ENCODE results near the gene COPS2. TPM values are rescaled to one million over a fixed set of nuclear protein-coding genes. Genes with fewer than 3 reads are reported as not detected.

COPS2 gene
- total RNA-seq, 8 experiments from 2014 or later, result 55.0 to 128 (median 86.1) TPM

- Histone ChIP-seq H3K4me1 (replicated peaks in 1 of 2) (no peaks in the 10 kb centered on the region), H3K27ac (no peak overlapping the region), H3K4me3 (no peak overlapping the region)
- no peak for ATAC-seq (replicated peaks in 6 of 8)
- 71 to 100% (median 90%) methylated on average over 1 of the region's 1 CpG for WGBS, 10 experiments
- in situ Hi-C loops (cut with MboI; ENCODE audit: low pct_unique_long_range_greater_than_20kb in 2 of 9, low sequenced_read_pairs in 9 of 9, unreplicated experiment in 9 of 9), result no loop called here
These were observed 32.8 kb downstream of the COPS2 start for GRCh38 chr15:49122541-49123062.

GRCh38 chr15:49121901-49122300 is 33.5 kb downstream of the COPS2 start:
- Histone ChIP-seq H3K4me3 (no peak overlapping the region), H3K27ac (no peak overlapping the region), H3K4me1 (replicated peaks in 1 of 2) (no peaks in the 10 kb centered on the region)
- no peak for ATAC-seq (replicated peaks in 6 of 8)
- in situ Hi-C loops (cut with MboI; ENCODE audit: low pct_unique_long_range_greater_than_20kb in 2 of 9, low sequenced_read_pairs in 9 of 9, unreplicated experiment in 9 of 9), result no loop called here
- WGBS, 10 experiments, result 60 to 100% (median 100%) methylated on average over 1 of the region's 1 CpG; no CpG with 5 or more reads in 4 of the 10 experiments

- H3K4me3 ChIP-seq, result no peak overlapping the region
- peak in 3 of 8 experiments; percentile 59 to 88 (median 72) for ATAC-seq (replicated peaks in 6 of 8)
- H3K27ac ChIP-seq, result no peak overlapping the region
- 36 to 100% (median 67%) methylated on average over 1 to 4 of the region's 4 CpGs; no CpG with 5 or more reads in 1 of the 10 experiments for WGBS, 10 experiments
- in situ Hi-C loops (cut with MboI; ENCODE audit: low pct_unique_long_range_greater_than_20kb in 2 of 9, low sequenced_read_pairs in 9 of 9, unreplicated experiment in 9 of 9), result no loop called here
- no peaks in the 10 kb centered on the region for H3K4me1 ChIP-seq (replicated peaks in 1 of 2)
These were observed 34.6 kb downstream of the COPS2 start for GRCh38 chr15:49120832-49121231.

- H3K4me1 ChIP-seq (replicated peaks in 1 of 2), result no peaks in the 10 kb centered on the region
- no peak overlapping the region for H3K4me3 ChIP-seq
- peak in 3 of 8 experiments; percentile 49 to 90 (median 80) for ATAC-seq (replicated peaks in 6 of 8)
- 46 to 100% (median 94%) methylated on average over 3 to 4 of the region's 4 CpGs for WGBS, 10 experiments
- in situ Hi-C loops (cut with MboI; ENCODE audit: low pct_unique_long_range_greater_than_20kb in 2 of 9, low sequenced_read_pairs in 9 of 9, unreplicated experiment in 9 of 9), result no loop called here
- H3K27ac ChIP-seq, result no peak overlapping the region
These were observed 39.1 kb downstream of the COPS2 start for GRCh38 chr15:49116108-49116857.

- no peak overlapping the region for H3K4me3 ChIP-seq
- ATAC-seq (replicated peaks in 6 of 8), result no peak
These were observed 40.3 kb downstream of the COPS2 start for GRCh38 chr15:49115062-49115461.

GRCh38 chr15:49110158-49110944 is 45.0 kb downstream of the COPS2 start:
- Histone ChIP-seq H3K27ac (no peak overlapping the region), H3K4me1 (replicated peaks in 1 of 2) (no peaks in the 10 kb centered on the region), H3K4me3 (no peak overlapping the region)
- in situ Hi-C loops (cut with MboI; ENCODE audit: low pct_unique_long_range_greater_than_20kb in 2 of 9, low sequenced_read_pairs in 9 of 9, unreplicated experiment in 9 of 9), result no loop called here
- no peak for ATAC-seq (replicated peaks in 6 of 8)
- WGBS, 10 experiments, result 40 to 90% (median 76%) methylated on average over 1 to 2 of the region's 2 CpGs; no CpG with 5 or more reads in 4 of the 10 experiments

More at GRCh38 chr15:49115062-49115461, 40.3 kb downstream of the COPS2 start:
- WGBS, 10 experiments, result 87 to 100% (median 96%) methylated on average over 1 to 2 of the region's 2 CpGs
- Histone ChIP-seq H3K4me1 (replicated peaks in 1 of 2) (no peaks in the 10 kb centered on the region), H3K27ac (no peak overlapping the region)
- in situ Hi-C loops (cut with MboI; ENCODE audit: low pct_unique_long_range_greater_than_20kb in 2 of 9, low sequenced_read_pairs in 9 of 9, unreplicated experiment in 9 of 9), result no loop called here

- Histone ChIP-seq H3K27ac (no peak overlapping the region), H3K4me3 (no peak overlapping the region), H3K4me1 (replicated peaks in 1 of 2) (no peaks in the 10 kb centered on the region)
- WGBS, 10 experiments, result 75 to 100% (median 89%) methylated on average over 1 to 2 of the region's 2 CpGs; no CpG with 5 or more reads in 4 of the 10 experiments
- in situ Hi-C loops (cut with MboI; ENCODE audit: low pct_unique_long_range_greater_than_20kb in 2 of 9, low sequenced_read_pairs in 9 of 9, unreplicated experiment in 9 of 9), result no loop called here
- peak in 1 of 8 experiments; percentile 54 for ATAC-seq (replicated peaks in 6 of 8)
These were observed 52.4 kb downstream of the COPS2 start for GRCh38 chr15:49103002-49103401.

GRCh38 chr15:49101536-49101935 is 53.9 kb downstream of the COPS2 start:
- H3K27ac ChIP-seq, result no peak overlapping the region
- in situ Hi-C loops (cut with MboI; ENCODE audit: low pct_unique_long_range_greater_than_20kb in 2 of 9, low sequenced_read_pairs in 9 of 9, unreplicated experiment in 9 of 9), result no loop called here
- ATAC-seq (replicated peaks in 6 of 8), result no peak
- no peak overlapping the region for H3K4me3 ChIP-seq
- 80 to 100% (median 100%) methylated on average over 1 to 2 of the region's 2 CpGs; no CpG with 5 or more reads in 5 of the 10 experiments for WGBS, 10 experiments
- H3K4me1 ChIP-seq (replicated peaks in 1 of 2), result no peaks in the 10 kb centered on the region

GRCh38 chr15:49096090-49096750 is 59.2 kb downstream of the COPS2 start:
- no peak overlapping the region for H3K27ac ChIP-seq
- no peak overlapping the region for H3K4me3 ChIP-seq
- no peaks in the 10 kb centered on the region for H3K4me1 ChIP-seq (replicated peaks in 1 of 2)
- in situ Hi-C loops (cut with MboI; ENCODE audit: low pct_unique_long_range_greater_than_20kb in 2 of 9, low sequenced_read_pairs in 9 of 9, unreplicated experiment in 9 of 9), result no loop called here
- ATAC-seq (replicated peaks in 6 of 8), result no peak

- Histone ChIP-seq H3K27ac (no peak overlapping the region), H3K4me3 (no peak overlapping the region), H3K4me1 (replicated peaks in 1 of 2) (no peaks in the 10 kb centered on the region)
- ATAC-seq (replicated peaks in 6 of 8), result peak in 2 of 8 experiments; percentile 7 to 37
- in situ Hi-C loops (cut with MboI; ENCODE audit: low pct_unique_long_range_greater_than_20kb in 2 of 9, low sequenced_read_pairs in 9 of 9, unreplicated experiment in 9 of 9), result no loop called here
- 17 to 83% (median 69%) methylated on average over 1 of the region's 1 CpG; no CpG with 5 or more reads in 4 of the 10 experiments for WGBS, 10 experiments
These were observed 60.5 kb downstream of the COPS2 start for GRCh38 chr15:49094923-49095322.

GRCh38 chr15:49093252-49094105 is 61.9 kb downstream of the COPS2 start:
- no peak for ATAC-seq (replicated peaks in 6 of 8)
- Histone ChIP-seq H3K4me3 (no peak overlapping the region), H3K27ac (no peak overlapping the region), H3K4me1 (replicated peaks in 1 of 2) (no peaks in the 10 kb centered on the region)
- in situ Hi-C loops (cut with MboI; ENCODE audit: low pct_unique_long_range_greater_than_20kb in 2 of 9, low sequenced_read_pairs in 9 of 9, unreplicated experiment in 9 of 9), result no loop called here
- 81 to 100% (median 93%) methylated on average over 1 to 4 of the region's 4 CpGs for WGBS, 10 experiments

GRCh38 chr15:49088996-49089395 is 66.4 kb downstream of the COPS2 start:
- in situ Hi-C loops (cut with MboI; ENCODE audit: low pct_unique_long_range_greater_than_20kb in 2 of 9, low sequenced_read_pairs in 9 of 9, unreplicated experiment in 9 of 9), result no loop called here
- Histone ChIP-seq H3K27ac (no peak overlapping the region), H3K4me3 (no peak overlapping the region), H3K4me1 (replicated peaks in 1 of 2) (no peaks in the 10 kb centered on the region)
- WGBS, 10 experiments, result 56 to 100% (median 89%) methylated on average over 1 to 4 of the region's 4 CpGs; no CpG with 5 or more reads in 1 of the 10 experiments
- no peak for ATAC-seq (replicated peaks in 6 of 8)

All from motor neuron (in vitro differentiated cells).